Hepatic stellate cell (primary cell): ENCODE data around the gene RPL9.
"Not testable (repeated sequence)": the region's sequence is repeated elsewhere in the genome, so short reads cannot be mapped to it uniquely, and the experiment has no call there.

Experiments
- DNase-seq: peaks from one replicate; pipeline ENCODE4 v3.0.0; 2011; ENCODE audit warnings: low spot score

RPL9 gene

GRCh38 chr4:39425297-39425696 is 33.4 kb downstream of the RPL9 start:
- DNase-seq: not testable (repeated sequence)

DNA sequence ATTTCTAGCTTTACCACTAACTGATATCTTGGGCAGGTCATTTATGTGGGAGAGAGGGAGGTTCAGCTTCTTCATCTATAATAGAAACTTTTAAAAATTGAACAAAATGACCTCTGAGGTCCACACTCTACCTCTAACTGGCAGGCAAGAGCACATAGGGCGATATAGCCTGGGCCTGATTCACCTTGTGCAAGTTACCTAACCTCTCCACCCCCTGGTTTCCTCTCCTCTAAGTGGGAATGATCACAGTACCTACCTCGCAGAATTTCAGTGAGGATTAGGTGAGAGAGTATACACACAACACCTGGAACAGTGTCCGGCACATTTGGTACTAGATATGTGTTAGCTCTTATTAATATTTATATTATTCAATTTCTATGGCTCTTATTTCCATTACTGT is 36.5 kb downstream of the RPL9 start:
- no peak for DNase-seq

GRCh38 chr4:39415678-39416283 is 42.9 kb downstream of the RPL9 start:
- no peak for DNase-seq

- not testable (repeated sequence) for DNase-seq
These were observed 47.2 kb downstream of the RPL9 start for GRCh38 chr4:39411561-39411960.

DNA sequence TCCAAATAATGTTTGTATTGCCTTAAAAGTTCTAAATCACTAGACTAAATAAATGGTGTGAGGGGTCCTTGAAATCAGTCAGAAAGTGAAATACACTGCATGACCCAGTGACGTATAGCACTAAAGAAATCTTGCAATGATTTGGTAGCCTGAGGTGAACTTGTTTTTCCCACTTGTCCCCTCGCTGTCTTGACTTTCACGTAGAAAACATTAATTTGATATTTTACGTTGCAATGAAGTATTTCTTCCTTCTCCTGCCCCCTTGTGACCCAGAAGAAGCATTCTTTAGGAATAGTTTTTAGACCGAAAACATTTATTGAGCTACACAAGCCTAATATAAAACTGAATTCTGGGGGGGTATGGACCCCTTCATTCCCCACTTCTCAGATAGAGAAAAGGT is 48.3 kb downstream of the RPL9 start:
- no peak for DNase-seq

- no peak for DNase-seq
These were observed 51.2 kb downstream of the RPL9 start for GRCh38 chr4:39407584-39407885.

DNA sequence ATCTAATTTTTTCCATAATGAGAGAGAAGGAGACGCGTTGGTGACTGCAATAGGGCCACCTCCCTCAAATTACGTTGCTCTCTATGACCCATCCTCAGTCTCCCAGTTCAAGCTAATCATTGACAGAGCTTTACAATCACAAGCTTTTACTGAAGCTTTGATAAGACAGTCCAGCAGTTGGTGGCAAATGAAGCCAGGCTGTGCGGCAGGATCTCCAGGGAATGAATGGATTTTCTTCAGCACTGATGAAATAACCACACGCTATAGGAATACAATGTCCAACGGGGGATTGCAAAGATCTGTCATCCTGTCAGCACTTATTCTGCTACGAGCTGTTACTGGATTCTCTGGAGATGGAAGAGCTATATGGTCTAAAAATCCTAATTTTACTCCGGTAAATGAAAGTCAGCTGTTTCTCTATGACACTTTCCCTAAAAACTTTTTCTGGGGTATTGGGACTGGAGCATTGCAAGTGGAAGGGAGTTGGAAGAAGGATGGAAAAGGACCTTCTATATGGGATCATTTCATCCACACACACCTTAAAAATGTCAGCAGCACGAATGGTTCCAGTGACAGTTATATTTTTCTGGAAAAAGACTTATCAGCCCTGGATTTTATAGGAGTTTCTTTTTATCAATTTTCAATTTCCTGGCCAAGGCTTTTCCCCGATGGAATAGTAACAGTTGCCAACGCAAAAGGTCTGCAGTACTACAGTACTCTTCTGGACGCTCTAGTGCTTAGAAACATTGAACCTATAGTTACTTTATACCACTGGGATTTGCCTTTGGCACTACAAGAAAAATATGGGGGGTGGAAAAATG is 51.7 kb downstream of the RPL9 start, which contains the start of gene KLB:
KLB (plus strand) TSS at position 168 of the 821 bp plus-strand sequence; CDS start at position 188, 20 bp downstream.
- no peak for DNase-seq
